ENCODE results near the gene GPR150.
A peak's percentile ranks its signal among the peaks of the same experiment; 100 is the strongest.

GPR150 gene

DNA sequence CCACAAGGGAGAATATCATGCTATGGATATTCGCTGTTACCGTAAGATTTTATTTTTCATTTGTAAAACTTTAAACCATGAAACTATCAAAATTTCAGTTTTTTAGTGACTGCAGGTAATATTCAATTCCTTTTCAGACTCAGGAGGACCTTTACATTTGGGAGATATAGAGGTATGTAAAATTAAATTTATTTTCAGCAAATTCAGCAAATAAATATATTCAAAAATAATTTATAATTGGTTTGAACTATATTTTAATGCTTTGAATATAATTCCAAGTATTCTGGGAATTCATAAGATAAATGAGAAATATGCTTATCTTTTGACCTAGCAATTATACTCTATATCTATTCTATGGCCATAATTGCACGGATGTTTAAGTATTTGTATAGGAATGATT is 34.3 kb downstream of the GPR150 start:
- DNase-seq, result no peak

GRCh38 chr5:95655575-95655974 is 35.7 kb downstream of the GPR150 start:
- no peak for DNase-seq

GRCh38 chr5:95660060-95660459 is 40.2 kb downstream of the GPR150 start:
- no peak for DNase-seq

DNA sequence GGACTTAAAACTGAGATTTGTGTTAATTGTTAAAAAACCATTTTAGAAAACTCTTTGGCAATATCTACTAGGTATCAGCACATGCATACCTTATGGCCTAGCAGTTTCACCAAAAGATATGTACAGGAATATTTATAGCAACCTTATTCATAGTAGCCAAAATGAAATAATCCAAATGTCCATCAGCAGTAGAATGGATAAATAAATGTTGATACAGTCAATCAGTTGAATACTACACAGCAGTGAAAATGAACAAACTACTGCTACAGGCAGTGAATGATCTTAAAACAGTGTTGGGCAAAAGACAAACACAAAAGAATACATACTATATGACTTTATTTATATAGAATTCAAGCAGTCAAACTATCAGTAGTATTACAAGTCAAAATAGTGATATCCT is 43.1 kb downstream of the GPR150 start:
- DNase-seq, result no peak

- DNase-seq, result peak; percentile 13
Observed at GRCh38 chr5:95664204-95664786, 44.4 kb downstream of the GPR150 start.

GRCh38 chr5:95667061-95667618 is 47.3 kb downstream of the GPR150 start:
- DNase-seq, result no peak

DNA sequence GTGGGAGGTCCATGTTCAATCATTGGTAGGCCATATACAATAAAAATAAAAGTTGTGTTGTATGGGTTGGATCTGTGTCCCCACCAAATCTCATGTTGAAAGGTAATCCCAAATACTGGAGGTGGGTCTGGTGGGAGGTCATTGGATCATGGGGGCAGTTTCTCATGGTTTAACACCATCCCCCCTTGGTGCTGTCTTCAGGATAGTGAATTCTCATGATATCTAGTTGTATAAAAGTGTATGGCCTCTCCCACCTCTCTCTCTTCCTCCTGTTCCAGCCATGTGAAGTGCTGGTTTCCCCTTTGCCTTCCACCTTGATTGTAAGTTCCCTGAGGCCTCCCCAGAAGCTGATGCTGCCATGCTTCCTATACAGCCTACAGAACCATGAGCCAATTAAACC is 47.8 kb downstream of the GPR150 start:
- DNase-seq, result no peak

DNA sequence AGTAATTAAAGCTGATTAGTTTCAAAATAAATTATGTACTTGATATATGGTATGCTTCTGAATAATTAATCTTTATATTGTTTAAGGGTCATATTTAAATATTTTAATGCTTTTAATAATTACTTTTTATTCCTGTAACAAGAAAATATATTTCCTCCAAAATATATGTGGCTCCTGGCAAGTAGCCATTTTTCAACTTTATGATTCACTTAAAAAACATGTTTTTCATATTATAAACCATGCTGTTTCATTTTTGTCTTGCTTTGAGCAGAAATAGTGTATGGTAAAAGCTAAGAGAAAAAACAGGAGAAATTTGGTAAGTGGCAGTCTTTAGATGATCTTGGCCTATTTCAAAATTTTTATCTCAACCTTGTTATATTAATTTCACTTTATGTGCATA is 48.3 kb downstream of the GPR150 start:
- no peak for DNase-seq

- no peak for DNase-seq
Observed at GRCh38 chr5:95668728-95669127, 48.8 kb downstream of the GPR150 start.

DNA sequence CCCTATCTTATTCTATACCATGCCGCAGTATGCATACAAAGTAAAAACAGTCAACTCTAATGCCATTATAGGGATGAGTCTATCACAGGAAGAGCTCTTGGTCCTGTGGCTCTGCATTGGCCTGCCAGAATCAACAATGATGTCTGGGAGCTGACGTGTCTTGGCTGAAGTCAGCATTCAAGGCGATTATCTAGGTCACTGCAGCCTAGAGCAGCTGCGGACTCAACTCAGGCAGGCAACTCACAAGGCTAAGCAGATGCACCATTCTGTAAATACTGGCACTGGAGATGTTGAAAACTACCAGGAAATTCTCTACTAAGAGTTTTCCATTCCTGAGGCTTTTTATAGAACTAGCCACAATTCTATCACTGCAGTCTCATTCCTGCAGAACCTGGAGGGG is 49.7 kb downstream of the GPR150 start:
- DNase-seq, result no peak

DNA sequence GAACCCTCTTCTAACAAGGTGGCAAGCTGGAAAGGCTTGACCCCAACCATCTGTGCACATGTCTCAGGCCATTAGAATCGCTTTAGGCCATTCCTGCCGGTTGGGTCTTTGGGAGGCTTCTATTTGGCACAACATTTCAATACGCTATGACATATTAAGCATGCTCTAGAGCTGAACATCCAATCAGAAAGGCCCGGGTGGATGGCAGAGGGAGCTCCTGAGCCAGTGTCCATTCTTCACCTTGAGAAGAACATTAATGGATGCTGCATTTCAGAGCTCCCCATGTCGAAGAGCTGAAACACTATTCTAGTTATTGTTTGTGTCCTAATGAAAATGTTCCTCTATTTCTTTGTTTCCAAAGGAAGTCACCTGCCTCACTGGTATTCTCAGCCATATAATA is 50.1 kb downstream of the GPR150 start:
- DNase-seq, result no peak

DNA sequence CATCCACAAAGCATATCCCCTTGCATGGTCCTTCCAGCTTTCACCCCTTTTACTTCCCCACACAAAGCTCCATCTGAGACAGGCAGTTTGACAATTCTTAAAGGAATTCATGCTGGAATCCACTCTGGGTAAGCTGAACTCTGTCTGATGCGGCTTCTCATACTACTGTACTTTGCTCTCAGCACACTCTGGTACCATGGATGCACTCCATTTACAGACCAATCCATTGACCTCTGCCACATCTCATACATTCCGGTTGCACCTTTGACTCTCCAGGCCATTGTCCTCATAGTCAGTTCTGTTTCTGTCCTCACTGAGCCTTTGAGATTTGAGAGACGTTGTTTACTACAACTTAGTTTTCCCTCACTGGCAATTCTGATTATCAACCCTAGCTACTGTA is 50.7 kb downstream of the GPR150 start:
- no peak for DNase-seq

Data from stimulated activated CD4-positive, alpha-beta T cell treated with anti-CD3 and anti-CD28 coated beads, Interleukin-4, amount 100 ng/mL, for 1 hour (primary cell).